ENCODE results near the gene OR14C36. TPM values are rescaled to one million over a fixed set of nuclear protein-coding genes. Genes with fewer than 3 reads are reported as not detected.
"Not testable (repeated sequence)": the region's sequence is repeated elsewhere in the genome, so short reads cannot be mapped to it uniquely, and the experiment has no call there.

OR14C36 gene
- total RNA-seq: not detected

DNA sequence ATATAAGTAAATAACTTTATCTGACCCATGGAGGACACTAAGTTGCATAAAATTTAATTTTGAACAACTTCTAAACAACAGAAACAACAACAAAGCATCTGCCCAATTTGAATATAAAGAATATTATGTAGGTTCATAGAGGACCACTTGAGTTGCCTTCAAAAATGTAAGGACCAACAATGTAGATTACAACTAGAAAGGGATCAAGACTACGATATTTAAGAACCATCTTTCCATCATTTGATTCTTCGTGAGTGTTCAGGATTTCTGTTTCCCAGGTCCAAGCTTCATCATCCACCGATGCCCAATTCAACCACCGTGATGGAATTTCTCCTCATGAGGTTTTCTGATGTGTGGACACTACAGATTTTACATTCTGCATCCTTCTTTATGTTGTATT, at the start of gene OR14C36:
TSS of gene OR14C36 (plus strand) at position 301 of the 400 bp plus-strand sequence. CDS start at position 301, 0 bp downstream.
- H3K27ac ChIP-seq: no peak within 1 kb of the TSS
- intact Hi-C loops (cut with DNase I; ENCODE audit: low total_unique reads): no loop called here
- TF ChIP-seq POLR2A (IDR thresholded peaks at IDR 0.05): no peak
- TF ChIP-seq, protein P1, sequence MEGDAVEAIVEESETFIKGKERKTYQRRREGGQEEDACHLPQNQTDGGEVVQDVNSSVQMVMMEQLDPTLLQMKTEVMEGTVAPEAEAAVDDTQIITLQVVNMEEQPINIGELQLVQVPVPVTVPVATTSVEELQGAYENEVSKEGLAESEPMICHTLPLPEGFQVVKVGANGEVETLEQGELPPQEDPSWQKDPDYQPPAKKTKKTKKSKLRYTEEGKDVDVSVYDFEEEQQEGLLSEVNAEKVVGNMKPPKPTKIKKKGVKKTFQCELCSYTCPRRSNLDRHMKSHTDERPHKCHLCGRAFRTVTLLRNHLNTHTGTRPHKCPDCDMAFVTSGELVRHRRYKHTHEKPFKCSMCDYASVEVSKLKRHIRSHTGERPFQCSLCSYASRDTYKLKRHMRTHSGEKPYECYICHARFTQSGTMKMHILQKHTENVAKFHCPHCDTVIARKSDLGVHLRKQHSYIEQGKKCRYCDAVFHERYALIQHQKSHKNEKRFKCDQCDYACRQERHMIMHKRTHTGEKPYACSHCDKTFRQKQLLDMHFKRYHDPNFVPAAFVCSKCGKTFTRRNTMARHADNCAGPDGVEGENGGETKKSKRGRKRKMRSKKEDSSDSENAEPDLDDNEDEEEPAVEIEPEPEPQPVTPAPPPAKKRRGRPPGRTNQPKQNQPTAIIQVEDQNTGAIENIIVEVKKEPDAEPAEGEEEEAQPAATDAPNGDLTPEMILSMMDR (IDR thresholded peaks at IDR 0.05): no peak

DNA sequence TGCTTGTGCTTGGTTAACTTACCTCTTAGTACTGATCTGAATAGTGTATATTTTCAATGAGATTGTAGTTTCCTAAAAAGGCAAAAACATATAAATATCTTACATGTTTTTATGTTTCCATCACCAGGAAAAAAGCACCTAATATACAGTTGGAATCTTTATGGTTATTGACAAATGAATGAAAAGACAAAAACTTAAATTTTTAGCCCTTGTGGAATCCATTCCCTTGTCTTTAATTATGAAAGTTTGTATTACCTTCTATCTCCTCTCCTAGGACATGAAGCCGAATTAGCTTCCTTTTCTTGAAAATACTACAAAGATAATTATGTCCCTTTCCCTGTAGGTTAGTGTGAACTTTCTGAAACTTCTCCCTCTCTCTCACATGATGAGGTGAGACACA, 45.3 kb upstream of the OR14C36 start, which contains the start of gene OR2T12:
TSS of gene OR2T12 (minus strand) at position 101 of the 400 bp plus-strand sequence. CDS start 7,846 bp downstream, outside the sequence.
- Histone ChIP-seq H3K9me3 (no peaks in the 10 kb centered on the region), H3K4me1 (no peaks in the 10 kb centered on the region), H3K27me3 (no peaks in the 10 kb centered on the region), H3K27ac (no peak within 1 kb of the TSS), H3K36me3 (no peaks in the 10 kb centered on the region), H3K4me3 (no peak within 1 kb of the TSS)
- DNase-seq: no peak
- no peak for TF ChIP-seq POLR2A (IDR thresholded peaks at IDR 0.05)
- TF ChIP-seq, protein P1 (IDR thresholded peaks at IDR 0.05): no peak
- intact Hi-C loops (cut with DNase I; ENCODE audit: low total_unique reads): no loop called here

More for the DNA sequence above, at the start of gene OR14C36:
- Histone ChIP-seq H3K36me3 (no peaks in the 10 kb centered on the region), H3K4me3 (no peak within 1 kb of the TSS), H3K9me3 (no peaks in the 10 kb centered on the region), H3K27me3 (no peaks in the 10 kb centered on the region), H3K4me1 (no peaks in the 10 kb centered on the region)
- DNase-seq: no peak

DNA sequence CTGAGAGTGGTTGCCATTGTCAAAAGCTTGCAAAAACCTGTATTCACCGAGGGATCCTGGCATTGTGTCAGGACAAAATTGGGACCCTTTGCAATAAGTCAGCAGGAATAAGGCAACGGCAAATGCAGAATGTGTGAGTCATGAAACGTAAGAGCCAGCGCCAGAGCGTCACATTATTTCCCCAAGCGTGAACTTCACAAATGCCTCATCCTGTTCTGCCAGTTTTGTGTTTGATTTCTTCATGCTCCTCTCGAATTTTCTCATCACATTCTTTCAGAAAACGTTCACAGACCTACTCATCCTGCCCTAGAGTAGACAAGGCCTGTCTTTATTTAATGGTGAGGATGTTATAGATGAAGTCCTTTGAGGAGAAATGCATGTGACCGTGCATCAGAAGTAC, 42.9 kb upstream of the OR14C36 start:
- H3K4me1 ChIP-seq; H3K36me3 ChIP-seq; intact Hi-C loops (cut with DNase I; ENCODE audit: low total_unique reads); DNase-seq; H3K9me3 ChIP-seq; H3K27me3 ChIP-seq; H3K27ac ChIP-seq; H3K4me3 ChIP-seq: not testable (repeated sequence)

GRCh38 chr1:248306103-248306502, 42.5 kb upstream of the OR14C36 start:
- intact Hi-C loops (cut with DNase I; ENCODE audit: low total_unique reads): no loop called here
- Histone ChIP-seq H3K36me3 (no peaks in the 10 kb centered on the region), H3K9me3 (no peaks in the 10 kb centered on the region), H3K27ac (no peak overlapping the region), H3K27me3 (no peaks in the 10 kb centered on the region), H3K4me1 (no peaks in the 10 kb centered on the region), H3K4me3 (no peak overlapping the region)
- DNase-seq: no peak
- TF ChIP-seq POLR2A (IDR thresholded peaks at IDR 0.05): no peak
- TF ChIP-seq, protein P1 (IDR thresholded peaks at IDR 0.05): no peak

DNA sequence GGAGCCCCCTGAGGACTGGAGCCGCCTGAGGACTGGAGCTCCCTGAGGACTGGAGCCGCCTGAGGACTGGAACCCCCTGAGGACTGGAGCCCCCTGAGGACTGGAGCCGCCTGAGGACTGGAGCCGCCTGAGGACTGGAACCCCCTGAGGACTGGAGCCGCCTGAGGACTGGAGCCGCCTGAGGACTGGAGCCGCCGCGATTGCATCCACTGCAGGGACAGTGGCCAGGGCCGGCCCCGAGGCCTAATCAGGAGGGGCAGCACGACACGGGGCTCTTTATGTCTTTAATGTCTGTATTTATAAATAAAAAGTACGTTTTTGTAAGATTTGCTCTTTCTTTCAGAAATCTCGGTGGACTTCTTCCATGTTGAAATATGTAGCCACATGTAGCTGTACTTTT, 41.8 kb upstream of the OR14C36 start:
- DNase-seq; H3K4me3 ChIP-seq; intact Hi-C loops (cut with DNase I; ENCODE audit: low total_unique reads); H3K36me3 ChIP-seq; H3K9me3 ChIP-seq; H3K4me1 ChIP-seq; H3K27ac ChIP-seq; H3K27me3 ChIP-seq: not testable (repeated sequence)

- TF ChIP-seq, protein P1 (IDR thresholded peaks at IDR 0.05): no peak
- intact Hi-C loops (cut with DNase I; ENCODE audit: low total_unique reads): no loop called here
- H3K9me3 ChIP-seq: no peaks in the 10 kb centered on the region
- H3K27me3 ChIP-seq: no peaks in the 10 kb centered on the region
- no peaks in the 10 kb centered on the region for H3K4me1 ChIP-seq
- H3K27ac ChIP-seq: no peak overlapping the region
- no peak for DNase-seq
- H3K36me3 ChIP-seq: no peaks in the 10 kb centered on the region
- no peak overlapping the region for H3K4me3 ChIP-seq
Measured at GRCh38 chr1:248316796-248317195, 31.8 kb upstream of the OR14C36 start.
